HG02973 (cell line): ENCODE data around the gene RPL37A.
"Not testable (repeated sequence)": the region's sequence is repeated elsewhere in the genome, so short reads cannot be mapped to it uniquely, and the experiment has no call there.

ENCODE experiments used
- ATAC-seq: cut with Tn5 transposase; IDR thresholded peaks from one replicate; pipeline ENCODE4 v1.9.1; 2021; ENCODE audit warnings: moderate library complexity; ENCODE audit not compliant: unreplicated experiment

Gene RPL37A

DNA sequence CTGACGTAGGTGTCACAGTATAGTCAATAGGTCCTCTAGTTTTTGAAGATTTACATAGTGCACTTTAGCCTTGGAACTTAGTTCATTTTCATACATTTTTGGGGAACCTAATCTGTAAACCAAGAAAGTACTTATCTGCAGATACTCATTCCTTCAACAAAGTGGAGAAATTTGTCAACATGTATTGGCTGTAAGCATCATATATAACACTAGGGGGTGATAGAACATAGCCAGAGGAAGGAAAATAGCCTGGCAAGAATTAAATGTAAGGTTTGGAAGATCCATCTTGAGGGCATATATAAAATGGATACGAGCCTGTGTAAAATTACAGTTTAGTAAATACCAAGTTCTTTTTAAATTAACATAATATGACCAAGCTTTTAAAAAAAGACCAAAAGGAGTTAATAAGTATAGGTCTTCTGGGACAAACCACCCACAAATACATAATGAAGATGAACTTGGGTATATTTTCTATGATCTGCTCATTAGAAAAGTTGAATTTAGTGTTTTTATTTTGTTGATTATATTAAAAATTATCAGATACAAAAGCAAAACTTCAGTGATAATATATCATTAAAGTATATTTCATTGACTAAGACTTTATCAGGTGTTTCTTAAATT is 18.2 kb downstream of the RPL37A start:
- no peak for ATAC-seq

DNA sequence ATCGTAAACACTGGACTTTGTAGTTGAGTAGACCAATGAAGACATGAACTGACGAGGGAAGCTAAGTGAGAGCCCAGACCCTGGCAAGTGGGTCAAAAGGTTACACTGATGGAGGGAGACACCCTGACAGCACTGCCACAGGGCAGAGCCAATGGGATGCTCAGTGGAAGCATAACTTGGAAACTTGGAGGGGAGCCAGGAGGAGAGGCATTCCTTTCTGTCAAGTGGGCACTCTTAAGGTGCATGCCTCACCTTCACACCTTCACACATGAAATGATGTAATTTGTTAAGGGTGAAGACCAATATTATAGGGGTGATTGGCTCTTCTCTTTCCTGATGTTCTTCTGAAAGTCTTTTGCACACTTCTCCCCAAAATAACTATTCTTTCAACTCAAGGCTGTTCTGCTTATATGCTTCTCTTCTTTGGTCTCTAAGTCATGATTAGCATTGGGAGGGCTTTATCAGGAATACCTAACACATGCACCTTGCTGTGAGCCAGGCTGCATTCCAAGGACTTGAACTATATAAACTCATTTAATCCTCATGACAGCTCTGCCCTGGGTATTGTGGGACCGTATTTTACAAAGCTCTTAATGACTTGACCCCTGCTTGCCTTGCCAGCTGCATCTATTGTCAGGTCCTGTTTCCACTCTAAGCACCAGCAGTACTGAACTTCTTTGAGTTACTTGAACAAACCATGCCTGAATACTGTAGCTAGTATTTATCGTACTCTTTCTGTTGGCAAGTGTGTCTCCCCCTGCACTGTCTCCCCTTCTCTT is 19.0 kb downstream of the RPL37A start:
- ATAC-seq: no peak

DNA sequence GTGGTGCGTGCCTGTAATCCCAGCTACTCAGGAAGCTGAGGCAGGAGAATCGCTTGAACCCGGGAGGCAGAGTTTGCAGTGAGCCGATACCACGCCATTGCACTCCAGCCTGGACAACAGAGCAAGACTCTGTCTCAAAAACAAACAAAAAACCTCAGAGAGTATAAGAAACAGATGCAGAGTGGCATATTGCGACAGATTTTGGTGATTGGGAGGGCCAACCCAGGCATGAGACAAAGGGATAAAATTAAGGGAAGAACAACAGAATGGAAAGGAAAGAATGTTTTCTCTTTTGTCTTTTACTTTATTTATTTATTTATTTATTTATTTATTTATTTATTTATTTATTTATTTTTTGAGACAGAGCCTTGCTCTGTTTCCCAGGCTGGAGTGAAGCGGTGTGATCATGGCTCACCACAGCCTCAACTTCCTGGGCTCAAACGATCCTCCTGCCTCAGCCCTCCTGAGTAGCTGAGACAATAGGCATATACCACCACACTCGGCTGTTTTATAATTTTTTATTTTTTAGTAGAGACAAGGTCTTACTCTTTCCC is 20.0 kb downstream of the RPL37A start:
- ATAC-seq: not testable (repeated sequence)

DNA sequence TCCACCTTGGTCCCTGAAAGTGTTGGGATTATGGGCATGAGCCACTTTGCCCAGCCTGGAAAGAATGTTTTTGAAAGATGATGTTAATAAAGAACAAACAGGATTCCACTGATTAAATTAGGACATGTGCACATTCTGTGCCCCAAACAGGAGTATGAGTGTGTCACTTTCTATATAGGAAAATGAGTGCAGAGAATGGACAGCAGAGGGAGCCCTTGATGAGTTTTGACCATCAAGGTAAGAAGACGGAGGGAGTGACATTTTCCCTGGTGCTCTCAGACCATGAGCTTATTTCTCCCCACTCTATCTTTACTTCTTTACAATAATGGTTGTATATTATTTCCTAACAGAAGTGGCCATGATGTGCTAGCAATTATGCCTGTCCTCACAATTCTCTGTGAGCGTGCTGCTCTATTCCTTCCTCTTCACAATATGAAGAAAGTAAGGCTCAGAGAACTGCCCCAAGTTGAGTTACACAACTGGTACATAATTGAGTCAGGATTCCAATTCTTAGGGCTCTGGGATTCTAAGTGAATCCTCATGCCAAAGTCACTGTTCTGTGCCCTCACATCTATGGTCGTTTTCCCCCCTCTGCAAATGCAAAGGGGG is 20.6 kb downstream of the RPL37A start:
- ATAC-seq: no peak

DNA sequence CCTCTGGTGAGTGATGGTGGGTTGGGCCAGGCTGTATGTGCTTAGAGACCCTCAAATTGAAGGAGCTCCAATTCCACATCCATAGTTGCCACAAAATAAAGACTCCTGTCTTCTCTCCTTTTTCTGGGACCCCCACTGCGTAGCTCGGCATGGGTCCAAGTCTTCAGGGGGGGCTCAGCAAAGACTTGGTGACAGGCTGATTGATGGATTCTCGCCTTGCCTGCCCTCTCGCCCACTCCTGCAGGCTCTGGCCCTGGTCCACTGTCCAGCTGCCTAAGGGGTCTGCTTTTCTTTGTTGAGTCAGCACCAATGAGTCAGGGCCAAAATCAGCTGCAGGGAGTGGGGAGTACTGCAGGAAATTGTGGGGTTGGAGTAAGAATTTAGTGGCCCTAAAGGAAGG is 21.5 kb downstream of the RPL37A start:
- ATAC-seq: no peak

DNA sequence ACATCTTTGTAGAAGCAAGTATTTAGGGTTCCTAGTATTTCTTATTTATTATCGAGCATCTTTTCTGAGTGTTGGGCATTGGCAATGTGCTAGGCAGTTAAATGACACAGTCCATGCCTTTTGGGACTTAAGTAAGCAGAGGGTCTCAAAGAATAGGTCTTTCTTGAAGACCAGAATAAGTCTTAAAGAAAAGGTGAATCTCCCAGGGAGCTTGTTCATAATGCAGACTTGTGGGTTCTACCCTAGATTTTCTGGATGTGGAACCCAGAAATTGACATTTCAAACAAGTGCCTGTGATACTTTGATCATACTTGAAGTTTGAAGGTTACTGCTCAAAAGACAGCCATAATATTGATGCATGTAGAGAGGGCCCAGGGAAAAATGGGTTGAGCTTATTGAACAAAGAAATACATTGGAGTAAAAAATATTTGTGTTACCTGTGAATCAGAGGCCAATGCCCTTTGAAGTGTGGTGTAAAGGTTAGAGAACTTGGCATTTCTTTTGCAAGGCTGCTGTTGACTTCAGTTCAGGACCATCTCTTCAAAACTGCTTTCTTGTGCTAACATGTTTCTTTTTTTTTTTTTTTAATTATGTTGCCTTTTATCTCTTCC is 24.4 kb downstream of the RPL37A start:
- no peak for ATAC-seq

DNA sequence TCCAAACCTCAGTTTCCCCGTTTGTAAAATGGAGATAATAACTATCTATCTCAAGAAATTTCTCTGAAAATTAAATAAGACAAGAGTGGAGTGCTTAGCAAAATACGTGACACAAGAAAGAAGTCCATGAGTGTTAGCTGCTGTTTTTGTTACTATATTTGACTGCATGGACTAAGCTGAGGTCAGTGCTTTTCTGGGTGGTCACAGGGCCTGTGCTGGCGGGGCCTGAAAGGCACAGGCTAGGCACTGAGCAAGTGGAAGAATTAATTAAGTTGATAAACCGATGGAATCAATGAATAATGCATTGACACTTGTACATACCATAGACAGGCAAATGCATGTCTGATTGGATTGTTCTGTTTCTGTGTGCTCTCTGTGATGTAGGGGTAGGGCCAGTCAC is 27.3 kb downstream of the RPL37A start:
- no peak for ATAC-seq

DNA sequence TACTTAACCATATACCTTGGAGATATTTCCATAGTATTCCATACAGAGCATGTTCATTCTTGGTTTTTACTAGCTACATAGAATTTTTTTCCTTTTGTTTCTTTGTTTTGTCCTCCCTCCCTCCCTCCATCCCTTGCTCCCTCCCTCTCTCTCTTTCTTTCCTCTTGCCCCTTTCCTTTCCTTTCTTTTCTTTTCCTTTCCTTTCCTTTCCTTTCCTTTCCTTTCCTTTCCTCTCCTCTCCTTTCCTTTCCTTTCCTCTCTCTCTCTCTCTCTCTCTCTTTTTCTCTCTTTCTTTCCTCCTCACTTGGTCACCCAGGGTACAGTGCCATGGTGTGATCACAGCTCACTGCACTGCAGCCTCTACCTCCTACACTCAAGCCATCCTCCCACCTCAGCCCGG is 28.3 kb downstream of the RPL37A start:
- no peak for ATAC-seq

DNA sequence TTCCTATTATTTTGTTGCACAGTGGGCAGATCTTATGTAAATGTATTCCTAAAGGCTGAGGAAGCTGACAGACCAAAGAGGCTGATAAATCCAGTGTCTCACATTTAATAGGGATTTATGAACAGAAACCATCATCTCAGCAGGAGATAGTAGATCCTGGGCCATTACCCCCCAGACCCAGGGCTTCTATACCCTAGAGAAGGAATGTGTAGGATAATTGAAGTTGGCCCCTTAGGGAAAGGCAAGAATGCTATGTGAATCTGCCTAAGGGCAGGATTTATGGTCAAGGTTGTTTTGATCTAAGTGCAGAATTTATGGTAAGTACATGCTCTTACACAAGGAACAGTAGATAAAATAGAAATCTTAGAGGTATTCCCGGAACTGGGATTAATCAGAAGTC is 29.0 kb downstream of the RPL37A start:
- ATAC-seq: no peak

DNA sequence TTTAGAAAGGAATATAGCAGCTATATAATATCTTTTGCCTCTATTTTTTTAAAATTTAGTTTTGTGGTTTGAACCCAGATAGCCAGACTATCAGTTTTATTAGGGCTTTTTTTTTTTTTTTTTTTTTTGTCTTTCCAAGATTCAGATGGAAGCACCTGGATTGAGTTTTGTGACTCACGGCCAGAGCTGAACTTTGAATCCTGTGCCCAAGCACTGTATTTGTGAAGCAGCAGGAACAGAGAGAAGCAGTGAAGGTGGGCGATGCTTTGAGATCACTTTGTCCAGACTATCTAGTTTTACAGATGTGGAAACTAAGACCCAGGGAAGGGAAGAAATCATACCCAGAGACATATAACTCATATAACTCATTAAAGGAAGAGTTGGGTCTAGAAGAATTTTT is 33.9 kb downstream of the RPL37A start:
- no peak for ATAC-seq

DNA sequence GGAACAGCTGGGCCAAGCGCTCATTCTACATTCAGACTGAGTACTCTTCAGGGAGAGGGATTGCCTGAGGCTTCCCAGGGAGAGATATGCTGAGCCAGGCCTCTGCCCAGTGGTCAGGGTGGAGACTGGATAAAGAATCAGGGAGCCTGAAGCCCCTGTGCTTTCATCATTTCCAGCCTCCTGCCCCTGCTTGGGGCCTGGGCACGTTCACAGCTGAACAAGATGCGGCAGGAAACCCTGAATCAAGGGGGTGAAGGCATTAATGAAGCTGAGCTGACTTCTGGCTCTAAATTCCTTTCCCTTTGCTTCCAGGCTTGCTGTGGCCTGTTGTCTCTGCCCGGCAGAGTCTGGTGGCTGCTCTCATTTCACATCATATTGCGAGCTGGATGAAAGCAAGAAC is 35.0 kb downstream of the RPL37A start:
- no peak for ATAC-seq

DNA sequence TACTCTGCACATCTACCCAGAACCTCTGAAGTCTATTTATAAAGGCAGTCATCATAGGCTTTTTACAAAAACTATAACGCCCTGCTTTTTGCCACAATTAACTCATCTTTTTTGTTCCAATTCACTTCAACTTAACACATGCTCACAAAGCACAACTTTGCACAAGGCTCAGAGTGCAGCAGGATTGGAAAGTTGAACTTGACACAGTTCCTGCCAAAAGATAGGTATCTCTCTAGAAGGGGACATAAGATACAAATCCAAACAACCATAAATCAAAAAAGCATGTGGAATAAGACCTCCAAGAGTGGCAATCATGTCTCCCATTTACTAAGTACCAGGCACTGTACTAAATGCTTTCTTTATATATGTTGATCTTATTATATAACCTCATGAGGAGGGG is 36.2 kb downstream of the RPL37A start:
- ATAC-seq: no peak

DNA sequence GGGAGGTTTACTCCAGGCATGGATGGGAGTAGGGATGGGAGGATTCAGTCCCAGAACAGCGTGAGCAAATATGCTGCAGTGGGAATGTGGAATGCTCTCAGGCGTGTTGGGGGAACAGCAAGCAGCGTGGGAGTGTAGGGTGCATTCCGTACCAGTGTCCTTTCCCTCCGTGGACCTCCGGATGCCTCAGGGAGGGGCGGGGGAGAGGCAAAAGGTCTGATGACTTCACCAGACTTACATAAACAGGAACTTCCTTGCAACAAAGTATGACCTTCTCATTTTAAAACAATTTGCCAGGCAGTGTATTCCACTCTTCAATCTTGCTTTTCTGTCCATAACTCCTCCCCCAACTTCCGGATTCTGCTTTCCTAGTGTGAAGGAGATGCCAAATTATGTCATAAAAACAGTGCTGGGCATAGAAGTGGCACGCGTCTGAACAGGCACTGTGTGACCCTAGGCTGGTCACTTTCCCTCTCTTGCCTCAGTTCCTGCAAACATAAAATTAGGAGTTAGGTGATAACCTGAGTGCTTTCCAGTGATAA is 36.9 kb downstream of the RPL37A start:
- ATAC-seq: no peak

DNA sequence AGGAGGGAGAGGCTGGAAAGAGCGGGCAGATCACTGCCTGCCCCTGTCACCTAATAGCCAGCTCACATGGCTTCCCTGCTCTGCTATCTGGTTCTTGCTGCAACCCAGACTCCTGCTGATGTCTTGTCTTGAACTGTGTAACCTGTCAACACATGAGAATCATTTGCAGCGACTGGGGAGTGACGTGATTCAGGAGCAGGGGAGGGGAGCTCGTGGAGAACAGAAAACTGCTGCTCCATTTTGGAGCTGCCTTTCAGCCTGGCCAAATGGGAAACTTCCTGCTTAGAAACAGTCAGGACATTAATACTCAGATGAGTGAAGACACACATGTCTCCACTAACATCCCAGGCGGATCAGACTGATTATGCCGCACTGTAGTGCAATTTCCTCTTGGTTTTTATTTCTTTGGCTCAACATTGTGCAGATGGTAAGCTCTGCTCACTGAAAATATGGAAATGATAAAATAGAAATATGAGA is 38.1 kb downstream of the RPL37A start:
- no peak for ATAC-seq

DNA sequence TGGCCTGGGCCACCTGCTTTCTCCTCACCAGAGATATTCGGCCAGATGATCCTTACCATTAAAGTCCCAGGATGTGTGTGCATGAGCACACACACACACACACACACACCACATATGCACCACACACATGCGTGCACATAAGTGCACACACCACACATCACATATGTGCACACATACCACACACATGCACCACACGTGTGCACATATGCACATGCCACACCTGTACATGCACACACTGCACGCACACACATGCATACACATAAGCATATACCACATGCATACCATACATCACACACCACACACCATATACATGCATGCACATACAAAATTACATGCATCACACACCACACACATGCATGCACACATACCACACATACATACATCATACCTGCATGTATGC is 38.7 kb downstream of the RPL37A start:
- no peak for ATAC-seq

DNA sequence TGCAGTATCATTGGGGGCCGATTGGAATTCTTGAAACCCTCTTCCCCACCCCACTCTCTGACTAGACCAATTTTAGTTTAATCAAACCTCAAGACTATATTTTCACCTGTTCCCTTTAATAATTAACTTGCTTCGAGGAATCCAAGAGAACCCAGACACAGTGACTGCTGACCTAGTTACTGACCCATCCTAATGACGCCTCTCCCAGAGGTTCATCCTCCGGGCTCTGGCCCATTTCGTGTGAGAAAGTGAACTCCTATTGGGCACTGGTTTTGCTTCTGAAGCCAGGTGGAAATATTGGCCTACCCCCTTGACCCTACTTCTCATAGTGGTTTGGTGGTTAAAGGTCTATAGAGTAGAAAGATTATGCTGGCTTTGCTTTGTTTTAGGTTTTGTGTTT is 39.9 kb downstream of the RPL37A start:
- no peak for ATAC-seq

DNA sequence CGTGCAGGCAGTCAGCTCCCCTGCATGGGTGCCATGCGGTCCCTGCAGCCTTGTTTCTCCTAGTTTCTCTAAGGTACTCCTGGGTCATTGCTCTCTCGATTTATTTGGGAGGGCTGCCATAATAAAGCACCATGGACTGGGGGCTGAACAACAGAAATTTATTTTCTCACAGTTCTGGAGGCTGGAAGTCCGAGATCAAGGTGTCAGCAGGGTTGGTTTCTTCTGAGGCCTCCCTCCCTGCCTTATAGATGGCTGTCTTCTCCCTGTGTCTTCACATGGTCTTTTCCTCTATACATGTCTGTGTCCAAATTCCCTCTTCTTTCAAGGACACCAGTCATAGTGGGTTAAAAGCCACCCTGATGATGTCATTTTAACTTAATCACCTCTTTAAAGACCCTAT is 40.5 kb downstream of the RPL37A start:
- no peak for ATAC-seq

DNA sequence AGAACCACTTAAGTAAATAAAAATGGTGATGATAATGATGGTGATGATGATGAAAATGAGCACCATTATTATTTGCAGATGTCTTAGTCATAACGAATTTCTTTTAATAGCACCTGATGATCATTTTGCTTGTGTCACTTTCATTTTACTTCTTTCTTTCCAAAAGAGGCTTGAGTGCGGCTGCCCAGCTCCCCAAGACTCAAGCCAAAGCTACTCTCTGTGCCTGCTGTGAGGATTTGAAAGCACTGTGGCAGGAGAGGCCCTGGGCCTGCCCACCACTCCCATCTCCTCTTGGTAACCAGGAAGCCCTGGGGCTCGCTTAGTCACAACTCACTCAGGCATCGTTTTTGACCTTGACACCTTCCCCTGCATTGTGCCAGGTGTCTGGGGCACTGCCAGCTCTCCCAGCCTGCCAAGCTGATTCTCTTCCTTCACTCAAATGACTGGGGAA is 41.2 kb downstream of the RPL37A start:
- peak; percentile 71 for ATAC-seq

DNA sequence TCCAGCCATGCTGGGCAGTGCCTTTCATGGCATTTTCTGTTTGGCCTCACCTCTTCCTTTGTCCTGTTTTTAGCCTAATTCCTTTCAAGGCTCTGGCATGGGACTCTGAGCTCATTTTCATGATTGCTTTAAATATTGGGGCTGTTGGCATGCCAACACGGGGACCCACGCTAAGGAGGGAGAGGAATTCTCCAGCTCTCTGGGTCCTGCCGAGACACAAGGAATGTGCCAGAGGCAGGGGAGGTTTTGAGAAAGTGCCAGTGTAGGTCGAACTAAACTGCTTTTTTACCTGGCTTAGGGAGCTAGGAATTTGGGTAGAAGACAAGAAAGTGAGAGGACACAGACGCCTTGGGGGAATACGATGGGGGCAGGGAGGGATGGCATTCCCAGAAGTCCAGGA is 42.3 kb downstream of the RPL37A start:
- ATAC-seq: no peak

DNA sequence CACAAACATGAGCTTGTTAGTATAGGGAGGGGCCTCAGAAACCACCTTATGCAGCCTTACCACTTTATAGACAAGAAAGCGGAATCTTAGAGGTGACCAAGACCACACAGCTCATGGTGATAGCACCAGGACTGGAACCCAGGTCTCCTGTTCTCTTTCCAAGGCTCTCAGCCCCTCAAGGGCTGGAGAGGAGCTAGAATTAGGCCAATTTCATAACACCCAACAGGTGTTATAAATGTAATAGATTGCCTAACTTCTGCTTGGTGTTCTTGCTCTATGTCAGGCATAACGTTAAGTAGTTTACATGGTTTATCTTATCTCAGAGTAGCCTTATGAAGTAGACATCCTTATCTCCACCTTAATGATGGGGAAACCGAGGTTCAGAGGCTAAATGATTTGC is 42.9 kb downstream of the RPL37A start:
- ATAC-seq: no peak

DNA sequence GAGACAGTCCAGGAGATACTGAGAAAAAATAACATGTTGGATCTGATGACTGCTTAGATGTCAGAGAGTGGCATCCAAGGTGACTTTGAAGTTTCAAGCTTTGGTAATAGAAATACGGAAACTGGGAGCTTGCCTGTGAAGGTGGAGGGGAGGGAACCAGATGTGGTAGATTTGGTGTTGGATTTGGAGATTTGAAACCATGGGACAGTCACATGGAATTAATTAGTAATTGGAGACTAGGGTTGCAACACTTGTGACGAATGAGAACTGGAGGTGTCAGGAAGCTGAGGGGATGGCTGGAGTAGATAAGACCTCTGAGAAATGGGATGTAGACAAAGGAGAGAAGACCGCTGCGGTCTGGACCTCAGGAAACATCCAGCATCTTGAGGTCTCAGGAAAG is 46.7 kb downstream of the RPL37A start:
- ATAC-seq: no peak
